ENCODE results near the gene COPB1.

DNA sequence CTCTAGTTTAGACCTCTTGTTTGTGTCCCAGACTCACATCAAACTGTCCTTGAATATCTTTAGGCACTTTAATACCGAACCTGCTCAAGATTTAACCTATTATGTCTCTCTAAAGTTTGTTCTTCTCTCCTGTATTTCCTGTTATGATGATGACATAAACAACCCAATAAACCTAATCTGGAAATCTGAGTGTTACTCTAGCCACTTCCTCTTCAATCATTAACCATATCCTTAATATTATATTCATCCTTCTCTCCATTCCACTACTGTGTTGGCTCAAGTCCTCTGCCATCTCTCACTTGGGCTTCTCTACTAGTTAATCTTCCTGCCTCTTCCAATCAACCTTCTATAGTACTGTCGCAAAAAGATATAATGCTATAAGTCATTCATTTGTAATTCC, 36.0 kb downstream of the COPB1 start:
- TF ChIP-seq CTCF (IDR thresholded peaks at IDR 0.05), result no peak
- no peak for TF ChIP-seq POLR2A (IDR thresholded peaks at IDR 0.05)
